HG02759 (cell line): ENCODE results near the gene ATP2B3.
A peak's percentile ranks its signal among the peaks of the same experiment; 100 is the strongest.

Source experiments
- ATAC-seq: cut with Tn5 transposase; IDR thresholded peaks from one replicate; pipeline ENCODE4 v1.9.1; 2021; ENCODE audit warnings: mild to moderate bottlenecking, moderate library complexity; ENCODE audit not compliant: unreplicated experiment

ATP2B3 gene

DNA sequence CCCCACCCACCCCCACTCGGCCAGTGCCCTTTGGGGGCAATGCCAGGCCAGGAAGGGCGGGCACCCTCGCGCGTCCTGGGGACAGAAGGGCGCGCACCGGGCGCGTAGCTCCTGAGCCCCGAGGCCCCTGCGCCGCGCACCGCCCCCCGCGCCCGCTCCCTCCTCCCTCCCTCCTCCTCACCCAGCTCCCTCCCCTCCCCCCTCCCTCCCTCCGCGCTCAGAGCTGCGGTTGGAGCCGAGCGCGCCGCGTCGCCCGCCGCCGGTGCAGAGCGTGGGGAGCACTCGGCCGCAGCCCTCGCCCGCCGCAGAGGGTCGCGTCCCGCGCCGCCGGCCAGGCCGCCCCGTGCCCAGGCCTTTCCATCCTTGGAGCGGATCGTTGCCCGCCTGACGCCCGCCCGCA lies at the start of gene ATP2B3:
Gene ATP2B3, plus strand, starts transcription at position 220 of the 400 bp plus-strand sequence. CDS start 18,606 bp downstream, outside the sequence.
- ATAC-seq: no peak

DNA sequence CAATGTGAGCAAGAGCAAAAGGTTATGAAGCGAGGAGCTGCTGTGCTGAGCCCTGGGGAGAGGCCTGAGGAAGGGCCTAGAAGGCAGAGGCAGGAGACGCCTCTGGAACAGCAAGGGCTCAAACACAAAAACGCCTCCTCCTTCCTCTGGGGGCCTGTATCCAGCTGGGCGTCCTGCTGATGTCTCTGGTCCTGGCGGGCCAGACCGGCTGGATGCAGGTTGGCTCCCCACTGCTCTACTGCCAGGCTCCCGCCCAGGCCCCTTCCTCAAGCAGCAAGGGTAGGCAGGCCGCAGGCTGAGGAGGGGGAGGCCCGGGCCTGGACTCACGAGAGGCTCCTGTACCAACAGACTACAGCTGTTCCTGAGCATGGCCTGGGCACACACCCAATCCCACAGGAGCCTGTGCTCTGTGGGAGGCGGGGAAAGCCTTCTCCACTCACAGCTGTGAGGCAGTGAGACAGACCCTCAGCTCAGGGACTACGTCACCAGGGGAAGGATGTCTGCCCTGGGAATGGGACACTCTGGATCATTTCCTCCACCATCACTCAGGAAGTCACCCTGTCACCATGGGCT lies 49.3 kb upstream of the ATP2B3 start:
- ATAC-seq: no peak

DNA sequence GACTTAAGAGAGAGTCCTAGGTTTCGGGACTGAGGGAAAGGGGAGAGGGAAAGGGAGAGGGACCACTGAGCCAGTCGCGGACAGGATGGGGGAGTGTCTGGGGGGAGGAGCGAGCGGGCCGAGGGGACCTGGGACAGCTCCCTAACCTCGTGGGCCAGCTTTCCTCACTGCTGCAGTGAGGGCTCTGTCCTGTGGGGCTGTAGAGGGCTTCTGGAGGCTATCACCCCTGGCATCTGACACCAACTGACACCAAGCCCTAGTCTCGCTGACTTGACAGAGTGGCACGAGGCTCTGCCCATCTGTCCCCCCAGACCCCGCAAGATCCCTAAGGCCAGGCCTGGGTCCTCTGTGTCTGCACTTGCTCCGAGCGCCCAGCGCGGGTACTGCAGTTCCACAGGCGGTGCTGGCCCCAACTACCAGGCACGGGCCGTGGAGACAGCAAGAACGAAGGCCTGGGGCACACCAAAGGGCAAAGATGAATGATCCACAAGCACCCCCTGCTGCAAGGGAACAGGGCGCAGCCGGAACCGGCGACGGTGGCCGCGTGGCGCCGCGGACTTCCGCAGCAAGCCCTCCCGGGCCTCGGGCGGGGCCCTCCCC lies 47.5 kb upstream of the ATP2B3 start:
- peak; percentile 47 for ATAC-seq

DNA sequence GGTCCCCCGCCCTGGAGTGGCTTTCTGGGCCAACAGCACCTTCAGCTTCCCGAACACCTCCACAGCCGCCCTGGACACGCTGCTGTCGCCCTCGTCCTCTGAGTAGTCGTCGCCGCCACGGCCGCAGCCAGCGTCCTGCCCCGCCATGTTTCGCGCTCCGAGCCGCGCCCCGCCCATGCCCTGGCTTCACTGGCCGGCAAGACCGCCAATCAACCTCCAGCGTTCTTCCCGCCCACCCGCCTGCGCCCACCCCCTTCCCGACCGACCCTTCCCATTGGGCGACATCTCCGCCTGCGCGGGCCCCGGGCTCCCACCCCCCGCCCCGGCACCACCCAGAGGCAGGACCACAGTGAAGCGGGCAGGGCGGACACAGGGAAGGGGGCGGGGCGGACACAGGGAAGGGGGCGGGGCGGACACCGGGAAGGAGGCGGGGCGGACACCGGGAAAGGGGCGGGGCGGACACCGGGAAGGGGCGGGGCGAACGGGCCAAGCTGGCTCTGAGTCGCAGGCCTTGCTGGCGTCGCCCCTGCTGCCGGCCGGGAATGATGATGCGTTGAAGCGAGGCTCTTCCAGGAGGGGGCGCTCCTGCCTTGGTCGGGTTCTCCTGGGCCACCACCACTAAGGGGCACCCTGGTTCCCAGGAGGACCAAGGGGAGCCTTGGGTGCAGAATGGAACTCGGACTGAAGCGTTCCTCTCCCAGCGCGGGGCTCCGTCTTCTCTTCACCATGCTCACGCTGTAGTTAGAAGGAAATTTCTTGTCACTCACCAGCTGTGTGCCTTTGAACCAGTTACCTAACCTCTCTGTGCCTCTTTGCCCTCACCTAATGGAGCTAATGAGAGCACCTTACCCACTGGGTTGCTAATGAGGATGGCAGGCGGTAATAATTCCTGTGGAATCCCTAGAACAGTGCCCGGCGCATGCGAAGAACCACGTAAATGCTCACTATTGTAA lies 46.8 kb upstream of the ATP2B3 start, which contains the start of gene HAUS7:
Gene HAUS7, minus strand, starts transcription at position 166 of the 953 bp plus-strand sequence. Its CDS starts 19 bp downstream, at position 147.
- peak; percentile 84 for ATAC-seq

DNA sequence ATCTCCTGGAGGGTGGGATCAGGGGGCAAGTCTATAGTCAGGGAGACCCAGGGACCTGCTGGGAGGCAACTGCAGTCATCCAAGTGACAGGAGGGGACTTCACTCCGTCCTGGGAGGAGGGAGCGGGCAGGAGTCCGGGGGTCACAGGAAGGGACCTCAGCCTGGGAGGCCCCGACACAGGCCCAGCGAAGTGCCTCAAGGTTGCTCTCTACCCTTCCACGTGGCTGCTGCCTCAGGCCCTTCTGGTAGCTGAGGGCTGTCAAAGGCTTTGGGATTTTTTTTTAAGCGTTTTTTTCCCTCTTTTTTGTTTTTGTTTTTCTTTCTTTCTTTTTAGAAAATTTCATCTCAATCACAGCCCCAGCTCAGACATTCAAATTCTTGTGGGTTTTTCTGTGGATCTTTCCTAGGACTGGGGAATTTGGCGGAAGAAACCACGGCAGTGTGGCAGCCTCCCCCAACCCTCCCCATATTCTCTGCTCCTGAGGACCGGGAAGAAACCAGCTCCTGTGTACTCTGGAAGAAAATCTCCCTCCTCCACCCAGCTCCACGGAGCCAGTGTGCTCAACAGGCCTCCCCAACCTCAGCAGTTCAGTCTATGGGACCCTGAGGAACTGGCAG lies 45.7 kb upstream of the ATP2B3 start:
- no peak for ATAC-seq

DNA sequence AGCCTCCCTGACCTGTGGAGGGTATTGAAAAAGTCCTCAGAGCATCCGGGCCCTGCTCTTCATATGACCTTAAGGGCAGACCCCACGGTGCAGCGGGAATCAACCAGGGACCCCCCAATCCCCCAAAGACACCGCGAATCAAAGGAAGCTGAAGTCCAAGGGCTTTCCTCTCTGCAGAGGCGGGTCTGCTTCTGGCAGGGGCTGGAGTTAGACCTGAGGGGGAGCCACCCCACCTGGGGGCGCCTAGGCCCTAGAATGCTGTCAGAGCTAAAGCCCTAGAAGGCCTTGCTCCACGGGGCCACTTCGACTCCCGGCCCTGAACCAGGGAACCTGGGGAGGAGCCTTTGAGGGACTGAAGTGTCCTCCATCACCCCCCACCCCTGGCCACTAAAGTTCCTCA lies 44.3 kb upstream of the ATP2B3 start:
- ATAC-seq: no peak

DNA sequence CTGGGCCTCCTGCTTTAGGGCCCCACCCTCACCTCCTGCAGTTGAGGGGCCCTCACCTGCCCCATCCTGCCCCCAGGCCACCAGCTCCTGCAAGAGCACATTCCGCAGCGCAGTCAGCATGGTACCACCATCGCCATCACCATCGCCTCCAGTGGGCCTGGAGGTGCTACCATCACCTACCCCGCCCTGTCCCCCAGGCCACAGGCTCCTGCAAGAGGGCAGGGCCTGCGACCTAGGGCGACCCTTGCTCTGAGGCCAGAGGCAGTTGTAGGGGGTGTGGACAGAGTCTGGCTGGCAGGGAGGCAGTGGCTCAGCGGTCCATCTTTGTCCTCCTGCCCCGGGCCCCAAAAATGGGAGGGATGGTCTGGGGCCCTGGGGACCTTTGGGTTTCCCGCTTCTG lies 43.2 kb upstream of the ATP2B3 start:
- no peak for ATAC-seq

DNA sequence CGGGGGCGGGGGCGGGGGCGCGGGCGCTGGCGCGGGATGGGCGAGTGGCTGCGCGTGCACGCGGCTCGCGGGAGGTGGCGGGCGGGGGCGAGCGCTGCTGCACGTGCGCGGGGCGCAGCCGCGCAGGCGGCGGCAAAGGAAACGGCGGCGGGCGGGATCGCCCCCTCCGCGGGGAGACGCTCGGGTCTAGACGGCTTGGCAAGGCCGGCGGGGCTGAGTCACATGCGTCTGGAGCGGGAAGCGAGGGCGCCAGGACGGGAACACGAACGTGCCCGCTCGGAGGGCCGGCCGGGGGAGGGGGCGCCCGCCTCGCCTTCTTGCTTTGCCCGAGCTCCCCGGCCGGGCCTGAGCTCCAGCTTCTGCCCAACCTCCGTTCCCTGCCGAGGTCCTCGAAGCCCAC lies 42.7 kb upstream of the ATP2B3 start:
- no peak for ATAC-seq

DNA sequence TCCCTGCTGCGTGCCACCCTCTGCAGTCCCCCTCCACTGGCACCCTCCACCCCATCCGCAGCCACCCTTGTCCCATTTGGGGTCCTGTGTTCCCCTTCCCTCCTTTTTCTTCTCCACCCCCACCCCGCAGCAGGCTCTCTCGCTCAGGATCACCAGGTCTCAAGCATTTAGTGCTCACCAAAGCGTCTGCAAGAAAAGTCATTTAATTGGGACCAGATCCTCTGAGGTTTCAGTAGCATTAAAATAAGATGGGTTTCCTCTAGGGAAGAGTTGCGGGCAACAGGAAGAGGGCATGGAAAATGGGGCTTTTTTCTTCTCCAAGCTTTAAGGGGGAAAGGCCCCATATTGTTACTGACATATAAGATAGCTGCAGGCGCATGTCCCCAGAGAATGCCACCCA lies 42.2 kb upstream of the ATP2B3 start:
- ATAC-seq: no peak

DNA sequence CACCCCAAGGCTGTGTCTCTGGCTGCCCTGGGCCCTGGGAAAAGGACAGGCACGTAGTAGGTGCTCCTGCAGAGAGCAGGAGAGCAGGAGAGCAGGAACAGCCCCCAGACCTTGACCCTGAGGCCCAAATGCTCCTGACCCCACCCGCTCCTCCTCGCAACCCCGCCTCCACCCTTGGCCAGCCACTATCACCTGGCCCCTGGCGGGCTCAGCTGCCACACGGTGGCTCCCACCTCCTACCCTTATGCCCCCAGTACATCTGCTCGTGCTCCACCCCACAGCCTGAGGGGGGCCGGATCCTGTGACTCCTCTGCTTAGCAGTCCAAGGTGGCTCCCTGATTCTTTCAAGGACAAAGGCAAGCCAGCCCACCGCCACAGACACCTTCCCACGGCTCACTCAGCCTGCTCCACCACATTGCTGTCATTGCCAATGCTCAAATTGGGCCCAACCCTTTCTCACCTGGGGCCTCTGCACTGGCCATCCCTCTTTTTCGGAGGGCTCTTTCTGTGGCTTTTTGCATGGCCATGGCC lies 41.6 kb upstream of the ATP2B3 start:
- ATAC-seq: no peak

DNA sequence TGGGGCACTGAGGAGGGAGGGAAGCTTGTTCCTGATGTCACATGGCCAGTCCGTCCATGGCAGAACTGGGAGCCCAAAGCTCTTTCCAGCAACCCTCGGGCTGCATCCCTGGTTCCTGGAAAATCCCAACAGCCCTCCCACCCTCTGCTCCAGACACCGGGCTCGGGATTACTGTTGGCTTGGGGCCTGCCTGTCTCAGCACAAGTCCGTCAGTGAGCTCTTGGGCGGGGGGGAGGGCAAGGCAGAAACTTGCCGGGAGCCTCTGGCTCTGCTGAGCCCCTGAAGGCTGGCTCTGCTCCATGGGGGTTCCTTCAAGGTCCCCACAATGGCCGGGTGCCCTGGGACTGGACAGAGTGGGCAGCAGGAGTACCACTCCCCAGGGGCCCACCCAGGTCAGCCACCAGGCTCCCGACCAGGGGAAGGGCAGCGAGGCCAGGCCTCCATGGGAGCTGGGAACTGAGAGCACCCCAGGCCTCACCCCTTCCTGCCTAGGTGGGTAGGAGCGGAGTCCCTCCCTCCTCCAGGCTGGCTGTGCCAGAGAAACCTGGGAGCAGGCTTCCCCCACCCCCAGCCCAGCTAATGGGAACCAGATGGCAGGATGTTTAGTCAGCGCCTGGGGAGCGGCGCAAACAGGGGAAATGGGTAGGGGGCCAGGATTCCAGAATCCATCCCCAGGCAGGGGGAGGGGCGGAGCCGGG lies 40.6 kb upstream of the ATP2B3 start:
- no peak for ATAC-seq

DNA sequence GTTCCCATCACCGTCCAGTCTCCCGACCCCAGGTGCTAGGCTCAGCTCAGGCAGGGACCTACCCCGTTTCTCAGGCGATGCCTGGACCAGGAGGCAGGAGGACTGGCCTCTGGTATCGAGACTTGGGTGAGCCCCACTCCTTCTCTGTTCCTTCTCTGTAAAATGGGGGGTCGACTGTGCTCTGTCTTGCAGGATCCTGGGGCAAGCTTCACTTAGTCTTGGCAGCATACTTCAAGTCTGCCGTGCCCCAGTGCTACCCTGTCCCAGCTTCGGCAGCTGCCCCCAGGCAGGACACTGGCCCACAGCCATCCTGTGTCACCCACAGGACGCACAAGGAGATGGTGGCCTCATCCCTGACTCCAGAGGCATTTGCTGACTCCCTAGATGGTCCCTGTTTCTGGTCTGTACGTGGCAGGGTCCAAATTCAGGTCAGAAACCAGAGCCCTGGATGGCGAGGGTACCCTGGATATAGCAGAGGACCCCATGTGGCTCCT lies 40.0 kb upstream of the ATP2B3 start:
- ATAC-seq: no peak

DNA sequence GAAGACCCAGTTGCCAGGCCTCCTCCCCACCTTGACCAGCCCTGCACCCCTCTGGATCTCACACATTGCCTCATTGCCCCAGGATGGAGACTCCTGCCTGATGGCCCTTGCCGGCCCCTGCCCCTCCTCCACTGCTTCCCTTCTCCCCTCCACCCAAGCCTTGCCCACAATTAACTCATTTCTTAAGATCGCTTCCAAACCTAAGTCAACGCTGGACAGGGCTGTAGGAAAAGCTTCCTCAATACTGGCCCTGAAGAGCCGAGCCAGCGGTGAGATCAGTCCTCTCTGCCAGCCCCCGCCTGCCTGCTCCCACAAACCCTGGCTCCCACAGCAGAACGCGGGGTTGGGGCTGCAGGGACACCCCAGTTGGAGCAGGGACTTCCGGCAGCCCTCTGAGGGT lies 39.5 kb upstream of the ATP2B3 start:
- no peak for ATAC-seq

DNA sequence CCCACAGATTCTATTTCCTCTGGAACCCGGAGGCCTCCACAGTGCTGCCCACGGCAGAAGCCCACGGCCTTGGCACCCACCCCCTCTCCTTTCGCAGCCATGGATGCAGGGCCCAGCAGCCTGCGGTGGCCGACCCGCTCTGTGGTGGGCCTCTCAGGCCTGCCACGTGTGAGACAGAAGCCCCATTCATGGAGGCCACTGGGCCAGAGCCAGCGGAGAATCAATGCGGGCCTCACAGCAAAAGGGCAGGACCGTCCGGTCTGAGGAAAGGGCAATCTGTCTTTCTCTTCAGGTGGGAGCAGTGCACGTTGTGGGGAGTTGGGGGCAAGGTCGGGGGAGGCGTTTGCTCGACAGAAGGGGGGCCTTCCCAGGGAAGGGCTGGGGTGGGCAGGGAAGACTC lies 38.7 kb upstream of the ATP2B3 start:
- no peak for ATAC-seq

DNA sequence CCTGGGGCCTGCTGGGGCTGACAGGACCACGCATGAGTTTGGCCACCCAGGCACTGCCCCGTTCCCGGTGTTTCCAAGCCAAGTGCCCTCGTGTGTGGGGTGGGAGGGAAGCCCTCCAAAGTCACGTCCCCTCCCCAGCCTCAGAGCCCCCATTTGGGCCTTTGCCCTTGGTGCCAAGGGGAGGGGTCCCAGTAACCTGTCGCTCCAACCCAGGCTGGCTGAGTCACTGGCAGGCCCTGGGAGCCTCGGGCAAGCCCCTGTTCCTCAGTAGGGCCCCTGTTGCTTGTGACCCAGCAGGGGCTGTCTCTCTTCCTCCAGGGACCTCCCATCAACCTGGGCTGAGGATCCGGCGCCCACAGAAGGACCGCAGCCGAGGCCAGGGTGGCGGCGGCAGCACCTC lies 36.4 kb upstream of the ATP2B3 start:
- ATAC-seq: no peak

DNA sequence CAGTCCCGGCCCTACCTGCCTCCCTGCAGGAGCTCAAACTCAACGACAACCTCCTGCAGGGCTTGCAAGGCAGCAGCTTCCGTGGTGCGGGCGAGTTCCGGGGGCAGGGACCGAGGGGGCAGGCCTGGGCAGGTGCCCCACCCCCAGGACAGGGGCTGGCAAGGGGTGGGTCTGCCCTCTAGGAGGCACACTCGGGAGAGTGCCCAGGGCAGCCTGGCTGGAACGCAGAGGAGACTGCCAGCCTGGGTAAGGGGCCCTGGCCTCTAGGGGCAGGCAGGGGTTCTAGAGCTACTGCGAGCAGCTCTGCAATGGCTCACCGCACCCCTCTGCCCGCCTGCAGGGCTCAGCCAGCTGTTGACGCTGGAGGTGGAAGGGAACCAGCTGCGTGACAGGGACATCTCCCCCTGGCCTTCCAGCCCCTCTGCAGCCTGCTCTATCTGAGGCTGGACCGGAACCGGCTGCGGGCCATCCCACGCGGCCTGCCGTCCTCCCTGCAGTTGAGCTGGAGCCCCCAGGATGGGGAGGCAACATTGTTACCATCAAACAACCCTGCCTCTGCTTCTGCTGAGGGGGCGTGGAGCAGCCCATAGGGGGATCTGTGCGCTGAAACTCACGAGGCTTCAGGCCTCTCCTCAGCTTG lies 34.9 kb upstream of the ATP2B3 start:
- ATAC-seq: no peak

DNA sequence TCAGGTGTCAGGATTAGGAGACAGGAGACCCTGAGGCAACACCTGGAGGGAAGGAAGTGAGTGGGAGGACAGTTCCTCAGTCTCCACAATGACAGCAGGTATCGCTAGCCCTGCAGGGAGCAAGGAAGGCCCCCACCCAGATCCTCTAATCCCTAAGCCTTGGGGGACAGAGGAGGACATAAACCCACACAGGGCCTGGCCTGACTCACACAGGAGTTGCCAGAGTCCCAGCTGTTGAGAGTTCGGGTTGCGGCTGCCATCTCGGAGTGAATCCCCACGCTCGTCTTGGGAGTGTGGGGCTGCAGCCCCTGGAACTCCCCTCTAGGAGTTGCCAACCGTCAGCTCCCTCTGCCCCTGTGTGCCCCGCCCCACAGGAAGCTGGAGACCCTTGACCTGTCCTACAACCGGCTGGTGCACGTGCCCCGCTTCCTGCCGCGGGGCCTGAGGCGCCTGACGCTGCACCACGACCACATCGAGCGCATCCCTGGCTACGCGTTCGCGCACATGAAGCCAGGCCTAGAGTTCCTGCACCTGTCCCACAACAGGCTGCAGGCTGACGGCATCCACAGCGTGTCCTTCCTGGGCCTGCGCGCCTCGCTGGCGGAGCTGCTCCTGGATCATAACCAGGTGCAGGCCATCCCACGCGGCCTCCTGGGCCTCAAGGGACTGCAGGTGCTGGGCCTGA lies 31.9 kb upstream of the ATP2B3 start:
- no peak for ATAC-seq

DNA sequence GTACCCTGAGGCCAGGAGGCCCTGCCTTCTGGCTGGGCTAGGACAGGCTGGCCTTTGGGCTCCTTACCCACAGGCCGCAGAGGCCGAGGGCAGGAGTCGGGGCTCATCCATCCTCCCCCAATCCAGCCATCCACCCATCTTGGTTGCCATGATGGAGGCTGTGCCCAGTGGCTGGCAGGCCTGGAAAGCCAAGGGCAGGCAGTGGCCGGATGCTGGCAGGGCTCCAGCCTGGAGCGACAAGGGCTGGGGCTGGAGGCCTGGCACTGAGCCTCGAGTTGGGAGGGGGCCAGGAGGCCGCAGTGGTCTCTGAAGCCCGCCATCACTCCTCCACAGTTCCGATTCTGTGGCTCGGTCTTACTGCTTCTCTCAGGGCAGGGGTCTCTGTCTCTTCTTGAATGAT lies 31.3 kb upstream of the ATP2B3 start:
- ATAC-seq: no peak

DNA sequence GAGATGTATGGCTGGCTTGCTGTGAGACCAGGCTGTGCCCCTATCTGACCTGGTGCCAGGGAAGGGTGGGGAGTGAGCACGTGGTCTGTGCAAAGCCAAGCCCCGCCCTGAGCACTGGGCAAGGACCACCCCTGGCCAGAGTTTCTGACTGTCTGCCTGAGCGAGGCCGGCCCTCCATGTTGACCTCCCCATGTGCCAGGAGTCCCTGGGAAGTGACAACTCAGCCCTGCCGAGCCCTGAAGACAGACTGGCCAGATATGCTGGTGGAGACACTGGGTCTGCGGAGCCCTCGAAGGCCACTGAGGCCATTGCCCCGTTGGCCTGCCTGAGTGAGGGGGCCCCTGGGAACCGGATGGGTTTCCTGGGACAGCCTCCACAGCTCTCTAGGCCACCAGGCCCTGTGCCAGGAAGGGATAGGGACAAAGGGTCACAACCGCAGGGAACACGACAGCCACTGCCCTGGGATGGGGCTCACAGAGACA lies 29.8 kb upstream of the ATP2B3 start:
- ATAC-seq: no peak
